Trophoblast cell (in vitro differentiated cells and primary cell): ENCODE results near the gene GPBAR1.

Experiments
- DNase-seq, 2 donors: peaks; one replicate each; pipeline ENCODE4 v3.0.0-alpha.2; 2016
- H2AFZ ChIP-seq: 2 replicates; pipeline ENCODE4 v1.6.1; 2013; ENCODE audit warnings: low read length, moderate library complexity, mild to moderate bottlenecking; ENCODE audit not compliant: insufficient read depth, poor library complexity
- H2AK5ac ChIP-seq: 2 replicates; pipeline ENCODE4 v1.6.1; 2013; ENCODE audit warnings: mild to moderate bottlenecking, low read length
- H2BK120ac ChIP-seq: 2 replicates; pipeline ENCODE4 v1.6.1; 2013; ENCODE audit warnings: low read length, mild to moderate bottlenecking, moderate library complexity; ENCODE audit not compliant: insufficient read depth, poor library complexity
- H2BK12ac ChIP-seq: 2 replicates; pipeline ENCODE4 v1.6.1; 2013; ENCODE audit warnings: mild to moderate bottlenecking, low read length, moderate library complexity
- H2BK5ac ChIP-seq: 2 replicates; pipeline ENCODE4 v1.6.1; 2013; ENCODE audit warnings: low read length, low read depth, moderate library complexity, mild to moderate bottlenecking; ENCODE audit not compliant: poor library complexity
- H3K14ac ChIP-seq: 2 replicates; pipeline ENCODE4 v1.6.1; 2013; ENCODE audit warnings: mild to moderate bottlenecking, low read length
- H3K18ac ChIP-seq: 2 replicates; pipeline ENCODE4 v1.6.1; 2013; ENCODE audit warnings: mild to moderate bottlenecking, low read length
- H3K23ac ChIP-seq: 2 replicates; pipeline ENCODE4 v1.6.1; 2013; ENCODE audit warnings: low read length
- H3K27ac ChIP-seq: 2 replicates; pipeline ENCODE4 v1.5.1; 2013; ENCODE audit warnings: low read depth, mild to moderate bottlenecking, inconsistent platforms, low read length, moderate library complexity
- H3K27me3 ChIP-seq: 2 replicates; pipeline ENCODE4 v1.6.1; 2013; ENCODE audit warnings: inconsistent platforms, mild to moderate bottlenecking, low read length, moderate library complexity; ENCODE audit not compliant: insufficient read depth
- H3K36me3 ChIP-seq, 2 experiments: 1 replicate in 1 of 2; 2 replicates in 1 of 2; pipeline ENCODE4 v1.6.1; 2013; ENCODE audit warnings: low read length in 2 of 2, mild to moderate bottlenecking in 2 of 2, moderate library complexity in 1 of 2; ENCODE audit not compliant: insufficient read depth in 2 of 2, control insufficient read depth in 1 of 2
- H3K4ac ChIP-seq: 2 replicates; pipeline ENCODE4 v1.6.1; 2013; ENCODE audit warnings: low read depth, mild to moderate bottlenecking, low read length, moderate library complexity
- H3K4me1 ChIP-seq, 2 experiments: 1 replicate in 1 of 2; 2 replicates in 1 of 2; pipeline ENCODE4 v1.6.1; 2013; ENCODE audit warnings: low read length in 2 of 2, mild to moderate bottlenecking in 2 of 2, moderate library complexity in 1 of 2; ENCODE audit not compliant: insufficient read depth in 2 of 2, control insufficient read depth in 1 of 2
- H3K4me2 ChIP-seq: 2 replicates; pipeline ENCODE4 v1.6.1; 2013; ENCODE audit warnings: inconsistent platforms, mild to moderate bottlenecking, low read length, moderate library complexity
- H3K4me3 ChIP-seq: 2 replicates; pipeline ENCODE4 v1.5.1; 2013; ENCODE audit warnings: mild to moderate bottlenecking, low read depth, low read length, inconsistent platforms
- H3K79me1 ChIP-seq: one replicate; pipeline ENCODE4 v1.6.1; 2013; ENCODE audit warnings: low read length
- H3K79me2 ChIP-seq: 2 replicates; pipeline ENCODE4 v1.6.1; 2013; ENCODE audit warnings: low read length, mild to moderate bottlenecking; ENCODE audit not compliant: control insufficient read depth, insufficient read depth, poor library complexity
- H3K9ac ChIP-seq: 2 replicates; pipeline ENCODE4 v1.6.1; 2013; ENCODE audit warnings: mild to moderate bottlenecking, low read length
- H3K9me3 ChIP-seq: 2 replicates; pipeline ENCODE4 v1.6.1; 2013; ENCODE audit warnings: low read depth, mild to moderate bottlenecking, control low read depth, inconsistent platforms, low read length; ENCODE audit not compliant: insufficient read depth
- H4K12ac ChIP-seq: 2 replicates; pipeline ENCODE4 v1.6.1; 2013; ENCODE audit warnings: low read depth, mild to moderate bottlenecking, low read length, moderate library complexity
- H4K8ac ChIP-seq: 2 replicates; pipeline ENCODE4 v1.6.1; 2013; ENCODE audit warnings: low read depth, mild to moderate bottlenecking, low read length, moderate library complexity
- H4K91ac ChIP-seq: one replicate; pipeline ENCODE4 v1.6.1; 2013; ENCODE audit warnings: low read depth, mild to moderate bottlenecking, low read length, moderate library complexity
- WGBS: extraction: QIAGEN DNeasy Blood & Tissue Kit; methylation state at CpG from one replicate; pipeline ENCODE4 v1.1.7; 2013; ENCODE audit warnings: missing lambda C conversion rate; ENCODE audit not compliant: insufficient read length, insufficient coverage; ENCODE audit errors: extremely low coverage; 5-methylcytosine and 5-hydroxymethylcytosine counted together

Gene GPBAR1

DNA sequence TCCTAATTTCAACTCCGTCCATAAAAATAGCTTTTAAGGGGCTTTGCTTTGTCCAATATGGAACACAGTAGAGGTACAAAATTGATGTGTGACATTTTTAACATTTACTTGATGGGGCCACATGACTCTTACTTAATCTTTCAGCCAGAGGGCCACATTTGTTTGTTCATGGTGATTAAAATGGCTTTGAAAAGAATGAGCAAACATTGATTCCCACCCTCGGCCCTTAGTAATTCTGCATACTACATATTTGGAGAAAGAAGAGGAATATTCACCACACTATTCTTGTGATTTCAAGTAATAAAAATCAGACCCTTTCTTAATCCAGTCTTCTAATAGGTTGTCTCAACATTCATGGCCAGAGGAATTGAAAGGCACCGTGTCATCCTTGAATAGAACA, 26.3 kb upstream of the GPBAR1 start:
- H3K4me3 ChIP-seq = no peak overlapping the region

DNA sequence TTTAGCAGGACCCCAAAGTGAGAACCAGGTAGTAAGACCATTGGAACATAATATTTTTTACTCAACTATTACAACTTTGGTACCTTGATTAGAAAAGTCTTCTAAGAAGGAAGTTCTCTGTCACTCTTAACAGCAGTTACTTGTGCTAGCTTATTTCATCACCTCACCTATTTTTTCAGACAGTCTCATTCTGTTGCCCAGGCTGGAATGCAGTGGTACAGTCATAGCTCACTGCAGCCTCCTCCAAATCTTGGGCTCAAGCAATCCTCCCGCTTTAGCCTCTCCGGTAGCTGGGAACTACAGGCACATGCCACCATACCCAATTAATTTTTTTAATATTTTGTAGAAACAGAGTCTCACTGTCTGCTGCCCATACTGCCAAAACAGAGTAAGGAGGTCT, 25.8 kb upstream of the GPBAR1 start:
- no peaks in the 10 kb centered on the region for H3K27me3 ChIP-seq
- H3K9ac ChIP-seq = no peak overlapping the region
- DNase-seq = peak in 1 of 2 donors; percentile 25
- H2BK5ac ChIP-seq = no peak overlapping the region
- H2AFZ ChIP-seq = no peak overlapping the region
- no peak overlapping the region for H3K4ac ChIP-seq
- H4K8ac ChIP-seq = no peak overlapping the region
- H2BK12ac ChIP-seq = no peak overlapping the region
- H3K14ac ChIP-seq = no peak overlapping the region
- H3K4me3 ChIP-seq = no peak overlapping the region
- no peak overlapping the region for H3K18ac ChIP-seq
- H3K4me2 ChIP-seq = no peak overlapping the region
- H4K91ac ChIP-seq = no peak overlapping the region
- no peak overlapping the region for H2AK5ac ChIP-seq
- no peak overlapping the region for H2BK120ac ChIP-seq
- peaks cover 43 to 74% of the 10 kb centered on the region in 2 experiments for H3K36me3 ChIP-seq
- no peaks in the 10 kb centered on the region for H3K9me3 ChIP-seq
- H3K79me1 ChIP-seq = no peaks in the 10 kb centered on the region
- H3K23ac ChIP-seq = no peak overlapping the region
- no CpG with 5 or more reads among the region's 2 CpGs for WGBS
- peaks cover 0 to 8% of the 10 kb centered on the region in 2 experiments for H3K4me1 ChIP-seq
- H4K12ac ChIP-seq = no peak overlapping the region
- H3K27ac ChIP-seq = no peak overlapping the region
- no peaks in the 10 kb centered on the region for H3K79me2 ChIP-seq

More for the DNA sequence above, 26.3 kb upstream of the GPBAR1 start:
- Histone ChIP-seq H3K36me3 (peaks cover 41 to 70% of the 10 kb centered on the region in 2 experiments), H2AK5ac (no peak overlapping the region), H3K4ac (no peak overlapping the region), H3K4me1 (peaks cover 0 to 9% of the 10 kb centered on the region in 2 experiments), H2AFZ (no peak overlapping the region), H4K91ac (no peak overlapping the region), H4K8ac (no peak overlapping the region), H3K4me2 (no peak overlapping the region), H3K23ac (no peak overlapping the region), H3K79me1 (no peaks in the 10 kb centered on the region), H3K9me3 (no peaks in the 10 kb centered on the region), H3K14ac (no peak overlapping the region), H4K12ac (no peak overlapping the region), H3K27ac (no peak overlapping the region), H3K18ac (no peak overlapping the region), H3K27me3 (no peaks in the 10 kb centered on the region), H2BK5ac (no peak overlapping the region), H2BK12ac (no peak overlapping the region), H2BK120ac (no peak overlapping the region), H3K79me2 (no peaks in the 10 kb centered on the region), H3K9ac (no peak overlapping the region)
- no CpG with 5 or more reads among the region's 3 CpGs for WGBS
- no peak for DNase-seq

DNA sequence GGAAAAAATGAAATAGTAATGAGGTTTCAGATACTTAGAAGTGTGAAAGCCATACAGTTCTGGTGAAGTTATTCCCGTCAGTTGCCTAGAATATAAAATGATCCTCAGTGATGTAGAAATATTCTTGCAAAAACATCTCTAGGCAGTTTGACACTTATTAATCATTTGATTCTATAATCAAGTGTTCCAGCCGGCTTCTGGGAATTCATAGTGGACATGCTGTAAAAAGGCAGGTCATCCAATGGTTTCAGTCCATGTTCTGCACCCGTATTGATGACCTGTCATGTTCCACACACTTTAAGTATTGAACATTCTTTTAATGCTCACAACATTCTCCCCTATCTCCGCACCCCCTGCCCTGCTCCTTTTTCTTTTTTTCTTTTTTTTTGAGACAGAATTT, 24.0 kb upstream of the GPBAR1 start:
- Histone ChIP-seq H3K4me3 (no peak overlapping the region), H3K27ac (no peak overlapping the region), H3K4me2 (no peak overlapping the region), H3K79me2 (no peaks in the 10 kb centered on the region), H4K91ac (no peak overlapping the region), H3K4ac (no peak overlapping the region), H3K9ac (no peak overlapping the region), H3K36me3 (peaks cover 38 to 68% of the 10 kb centered on the region in 2 experiments), H2BK12ac (no peak overlapping the region), H2BK5ac (no peak overlapping the region), H3K27me3 (no peaks in the 10 kb centered on the region), H2AFZ (no peak overlapping the region), H3K9me3 (no peaks in the 10 kb centered on the region), H3K23ac (no peak overlapping the region), H2BK120ac (no peak overlapping the region), H3K14ac (no peak overlapping the region), H3K79me1 (no peaks in the 10 kb centered on the region), H3K4me1 (no peaks in the 10 kb centered on the region), H3K18ac (no peak overlapping the region), H4K8ac (no peak overlapping the region), H4K12ac (no peak overlapping the region), H2AK5ac (no peak overlapping the region)
- no peak for DNase-seq
- WGBS = no CpG with 5 or more reads among the region's 4 CpGs

GRCh38 chr2:218238887-218239286, 21.9 kb upstream of the GPBAR1 start:
- Histone ChIP-seq H2AK5ac (no peak overlapping the region), H4K12ac (no peak overlapping the region), H3K9ac (no peak overlapping the region), H3K79me2 (no peaks in the 10 kb centered on the region), H2BK5ac (no peak overlapping the region), H3K4ac (no peak overlapping the region), H4K91ac (no peak overlapping the region), H2BK12ac (no peak overlapping the region), H3K18ac (no peak overlapping the region), H3K4me1 (no peaks in the 10 kb centered on the region), H2BK120ac (no peak overlapping the region), H3K36me3 (peaks cover 36 to 63% of the 10 kb centered on the region in 2 experiments), H2AFZ (no peak overlapping the region), H3K9me3 (no peaks in the 10 kb centered on the region), H4K8ac (no peak overlapping the region), H3K23ac (no peak overlapping the region), H3K14ac (no peak overlapping the region), H3K4me2 (no peak overlapping the region), H3K27ac (no peak overlapping the region), H3K79me1 (no peaks in the 10 kb centered on the region), H3K4me3 (no peak overlapping the region), H3K27me3 (no peaks in the 10 kb centered on the region)
- no peak for DNase-seq
- no CpG with 5 or more reads among the region's 1 CpG for WGBS
